ENCODE measurements around the gene GPX3. TPM values are rescaled to one million over a fixed set of nuclear protein-coding genes. Genes with fewer than 3 reads are reported as not detected.

Gene GPX3
- total and polyA plus RNA-seq, 12 donors, result 208 to 1,234 (median 702) TPM

- Histone ChIP-seq H3K27ac (peak overlapping the region in 1 of 10 donors; percentile 14), H3K27me3 (no peaks in the 10 kb centered on the region), H3K4me3 (no peak overlapping the region), H3K4me1 (peaks cover 8 to 70% (median 19%) of the 10 kb centered on the region in 9 donors), H3K36me3 (peaks cover 0 to 100% (median 46%) of the 10 kb centered on the region in 9 donors), H3K9me3 (no peaks in the 10 kb centered on the region)
- no peak for ATAC-seq
- 96 to 100% methylated on average over 4 of the region's 4 CpGs for WGBS, 2 donors
- intact Hi-C loops (cut with DNase I), result loop anchor here in 6 of 10 donors (2.0 to 10.0 kb wide), 6 partner anchors 61 to 183 kb away; no protein-coding TSS in a partner anchor
- no peak for TF ChIP-seq CTCF (IDR thresholded peaks at IDR 0.05)
- no peak for DNase-seq
These were observed 33.5 kb downstream of the GPX3 start for GRCh38 chr5:151053796-151054462.

GRCh38 chr5:151054709-151055108, 34.3 kb downstream of the GPX3 start:
- intact Hi-C loops (cut with DNase I), result loop anchor here in 4 of 10 donors (5.0 to 10.0 kb wide), 5 partner anchors 108 to 188 kb away; no protein-coding TSS in a partner anchor
- Histone ChIP-seq H3K27ac (peak overlapping the region in 1 of 10 donors; percentile 14), H3K4me1 (peaks cover 10 to 77% (median 24%) of the 10 kb centered on the region in 9 donors), H3K36me3 (peaks cover 0 to 98% (median 40%) of the 10 kb centered on the region in 9 donors), H3K9me3 (no peaks in the 10 kb centered on the region), H3K27me3 (no peaks in the 10 kb centered on the region), H3K4me3 (no peak overlapping the region)
- no peak for TF ChIP-seq CTCF (IDR thresholded peaks at IDR 0.05)
- WGBS, 2 donors, result 92 to 96% methylated on average over 3 of the region's 3 CpGs
- DNase-seq (no peak), ATAC-seq (no peak)

GRCh38 chr5:151055336-151055735, 34.9 kb downstream of the GPX3 start:
- intact Hi-C loops (cut with DNase I), result loop anchor here in 2 of 10 donors (5.0 to 10.0 kb wide), 2 partner anchors 179 to 187 kb away; no protein-coding TSS in a partner anchor
- no peak for TF ChIP-seq CTCF (IDR thresholded peaks at IDR 0.05)
- no peak overlapping the region for H3K4me3 ChIP-seq

GRCh38 chr5:151056379-151057325, 36.3 kb downstream of the GPX3 start:
- peaks cover 0 to 98% (median 42%) of the 10 kb centered on the region in 9 donors for H3K36me3 ChIP-seq
- no peaks in the 10 kb centered on the region for H3K27me3 ChIP-seq
- TF ChIP-seq CTCF (IDR thresholded peaks at IDR 0.05), result no peak
- no peak overlapping the region for H3K4me3 ChIP-seq
- intact Hi-C loops (cut with DNase I), result loop anchor here in 2 of 10 donors (5.0 to 10.0 kb wide), 2 partner anchors 178 to 186 kb away; no protein-coding TSS in a partner anchor
- peak overlapping the region in 1 of 10 donors; percentile 42 for H3K27ac ChIP-seq
- peaks cover 18 to 95% (median 40%) of the 10 kb centered on the region in 9 donors for H3K4me1 ChIP-seq
- no peaks in the 10 kb centered on the region for H3K9me3 ChIP-seq
- whole genome bisulfite sequencing, 2 donors, result 92 to 95% methylated on average over 25 of the region's 25 CpGs
- DNase-seq (no peak), ATAC-seq (no peak)

More at GRCh38 chr5:151055336-151055735, 34.9 kb downstream of the GPX3 start:
- H3K4me1 ChIP-seq, result peaks cover 15 to 84% (median 31%) of the 10 kb centered on the region in 9 donors
- peaks cover 0 to 98% (median 40%) of the 10 kb centered on the region in 9 donors for H3K36me3 ChIP-seq
- H3K27me3 ChIP-seq, result no peaks in the 10 kb centered on the region
- WGBS, 2 donors, result 61 to 68% methylated on average over 6 of the region's 6 CpGs
- DNase-seq, result no peak
- peak overlapping the region in 3 of 10 donors; percentile 6 to 15 (median 14) for H3K27ac ChIP-seq
- ATAC-seq, result no peak
- no peaks in the 10 kb centered on the region for H3K9me3 ChIP-seq

Data from heart right ventricle (tissue), 16 donors.